HuH-7.5 (cell line): ENCODE measurements around the gene NRSN2.

ENCODE experiments used
- DNase-seq: peaks from one replicate; pipeline ENCODE4 v3.0.0; 2011; ENCODE audit warnings: low spot score

NRSN2 gene

GRCh38 chr20:346640-347316 lies at the start of gene NRSN2:
TSS of gene NRSN2 (plus strand) at chr20:347111. CDS start at chr20:349644, 2,533 bp downstream.
- peak; percentile 78 for DNase-seq

GRCh38 chr20:297925-298775 lies 48.8 kb upstream of the NRSN2 start:
- DNase-seq, result peak; percentile 55

- no peak for DNase-seq
Observed at GRCh38 chr20:298776-299391, 48.0 kb upstream of the NRSN2 start.

GRCh38 chr20:300345-300990 lies 46.4 kb upstream of the NRSN2 start:
- DNase-seq, result no peak

GRCh38 chr20:301886-302848 lies 44.7 kb upstream of the NRSN2 start:
- no peak for DNase-seq

GRCh38 chr20:305745-306144 lies 41.2 kb upstream of the NRSN2 start:
- DNase-seq, result no peak

GRCh38 chr20:308427-309038 lies 38.4 kb upstream of the NRSN2 start:
- DNase-seq, result no peak

- no peak for DNase-seq
Observed at GRCh38 chr20:309306-309840, 37.5 kb upstream of the NRSN2 start.

GRCh38 chr20:309841-310644 lies 36.9 kb upstream of the NRSN2 start:
- peak; percentile 95 for DNase-seq

GRCh38 chr20:310645-311044 lies 36.3 kb upstream of the NRSN2 start:
- no peak for DNase-seq

GRCh38 chr20:311609-312008 lies 35.3 kb upstream of the NRSN2 start:
- DNase-seq, result no peak

GRCh38 chr20:312067-312466 lies 34.8 kb upstream of the NRSN2 start:
- DNase-seq, result no peak

GRCh38 chr20:312866-313265 lies 34.0 kb upstream of the NRSN2 start:
- DNase-seq, result no peak

- DNase-seq, result no peak
Observed at GRCh38 chr20:313402-313801, 33.5 kb upstream of the NRSN2 start.

GRCh38 chr20:313948-314347 lies 33.0 kb upstream of the NRSN2 start:
- DNase-seq, result no peak

GRCh38 chr20:316316-317068 lies 30.4 kb upstream of the NRSN2 start:
- no peak for DNase-seq

GRCh38 chr20:324177-325044 lies 22.5 kb upstream of the NRSN2 start:
- peak; percentile 92 for DNase-seq
